Measurements from ENCODE around the gene SLC25A21.

GRCh38 chr14:37048666-37049071 is 123.7 kb downstream of the SLC25A21 start:
- TF ChIP-seq RAD21 (IDR thresholded peaks at IDR 0.05; ENCODE audit: low read depth) (no peak), TAF1 (IDR thresholded peaks at IDR 0.05; ENCODE audit: low read depth) (no peak), CREB1 (IDR thresholded peaks at IDR 0.05; ENCODE audit: low read depth) (no peak)
